Kidney (tissue), 14 donors: ENCODE results near the gene SYT1. TPM values are rescaled to one million over a fixed set of nuclear protein-coding genes. Genes with fewer than 3 reads are reported as not detected.

Source experiments
- DNase-seq, 5 donors: peaks; one replicate each; pipeline ENCODE4 v3.0.0-alpha.2; 2013 to 2020
- FAIRE-seq: peaks from 2 replicates; lab custom pipeline; 2012; peaks lifted over from hg19 to GRCh38; lab: Jason Lieb, UNC
- H3K27ac ChIP-seq, 2 donors: one replicate each; pipeline ENCODE4 v1.7.0; 2013; ENCODE audit warnings: low read depth in 2 of 2, low read length in 2 of 2, inconsistent platforms in 1 of 2
- H3K27me3 ChIP-seq: one replicate; pipeline ENCODE4 v1.7.1; 2013; ENCODE audit warnings: low read length, inconsistent platforms; ENCODE audit not compliant: control insufficient read depth, insufficient read depth
- H3K36me3 ChIP-seq, 3 donors: one replicate each; pipeline versions ENCODE4 v1.7.0 to v1.7.1; 2013; ENCODE audit warnings: low read length in 3 of 3, control low read depth in 1 of 3, inconsistent platforms in 1 of 3; ENCODE audit not compliant: insufficient read depth in 3 of 3, control insufficient read depth in 2 of 3
- H3K4me1 ChIP-seq, 3 donors: one replicate each; pipeline versions ENCODE4 v1.7.0 to v1.7.1; 2013; ENCODE audit warnings: low read length in 3 of 3, inconsistent platforms in 1 of 3, low read depth in 1 of 3; ENCODE audit not compliant: control insufficient read depth in 2 of 3, insufficient read depth in 2 of 3
- H3K4me3 ChIP-seq, 3 donors: one replicate each; pipeline versions ENCODE4 v1.7.0 to v1.8.1; 2013; ENCODE audit warnings: low read length in 3 of 3, control low read depth in 1 of 3, inconsistent platforms in 1 of 3
- H3K9ac ChIP-seq, 3 donors: one replicate each; pipeline versions ENCODE4 v1.7.0 to v1.7.1; 2013; ENCODE audit warnings: low read length in 3 of 3, control low read depth in 1 of 3, inconsistent platforms in 1 of 3
- H3K9me3 ChIP-seq, 3 donors: one replicate each; pipeline versions ENCODE4 v1.7.0 to v1.7.1; 2013; ENCODE audit warnings: low read length in 3 of 3, control low read depth in 1 of 3, inconsistent platforms in 1 of 3; ENCODE audit not compliant: control insufficient read depth in 2 of 3, insufficient read depth in 1 of 3
- intact Hi-C: fragments of 100-400 bp; cut with DNase I; formaldehyde crosslinking; loops from one replicate; pipeline ENCODE4 v1.11.1; 2022
- polyA plus RNA-seq: library from polyadenylated mRNA; stranded (reverse); fragments of 350-450 nt; fragmentation: Illumina TruSeq; extraction: RNeasy Lipid Tissue Mini Kit (QIAGEN cat#74804); gene quantifications from one replicate; pipeline ENCODE4 v1.2.3, GENCODE V29; 2014; ENCODE audit warnings: low read depth, low replicate concordance; ENCODE audit not compliant: insufficient read depth
- total RNA-seq: library from RNA; stranded (reverse); fragmentation: NEBNext Ultra II Directional; extraction: Animal tissue kit (Norgen Biotek cat#: 25700); gene quantifications from one replicate; pipeline ENCODE4 v1.2.1, GENCODE V29; 2021
- TF ChIP-seq, protein P1 (sequence below): IDR thresholded peaks from 3 replicates; pipeline ENCODE4 v1.5.1; 2012; ENCODE audit warnings: mild to moderate bottlenecking, moderate library complexity, borderline replicate concordance; ENCODE audit not compliant: insufficient read depth; ENCODE audit errors: extremely low read depth
- donor health status: control.
- donor health status: control.
- donor health status: control.
- donor health status: control.
- donor health status: control.
- donor health status: DM: yes; HTN: yes; CAD: no.
- donor health status: Normal renal cell carcinoma (clear cell type).

Gene SYT1
- total and polyA plus RNA-seq, 2 donors from 2014 or later: 0.69 to 1.2 TPM

DNA sequence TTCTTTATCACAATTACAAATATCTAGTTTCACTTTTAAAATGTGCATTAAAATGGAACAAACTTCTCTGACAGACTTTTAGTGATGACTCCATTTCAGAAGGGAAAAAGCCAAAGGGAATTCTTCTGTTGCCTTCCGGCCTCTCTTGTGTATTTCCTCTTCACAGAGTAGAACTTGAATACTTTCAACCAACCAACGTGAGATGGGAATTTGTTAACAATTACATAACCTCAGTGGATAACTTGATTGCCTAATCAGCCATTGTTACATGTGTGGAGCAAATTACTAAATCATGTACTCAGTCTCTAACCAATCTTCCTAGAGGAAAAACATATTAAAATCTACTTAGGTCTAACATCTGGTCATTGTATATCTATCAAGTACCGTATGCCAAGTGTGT lies 291.1 kb downstream of the SYT1 start:
- no peaks in the 10 kb centered on the region for H3K9me3 ChIP-seq
- no peak overlapping the region for H3K27ac ChIP-seq
- intact Hi-C loops: no loop called here
- DNase-seq: no peak
- no peak overlapping the region for H3K9ac ChIP-seq
- no peaks in the 10 kb centered on the region for H3K36me3 ChIP-seq
- no peak for FAIRE-seq
- no peaks in the 10 kb centered on the region for H3K4me1 ChIP-seq
- TF ChIP-seq, protein P1, sequence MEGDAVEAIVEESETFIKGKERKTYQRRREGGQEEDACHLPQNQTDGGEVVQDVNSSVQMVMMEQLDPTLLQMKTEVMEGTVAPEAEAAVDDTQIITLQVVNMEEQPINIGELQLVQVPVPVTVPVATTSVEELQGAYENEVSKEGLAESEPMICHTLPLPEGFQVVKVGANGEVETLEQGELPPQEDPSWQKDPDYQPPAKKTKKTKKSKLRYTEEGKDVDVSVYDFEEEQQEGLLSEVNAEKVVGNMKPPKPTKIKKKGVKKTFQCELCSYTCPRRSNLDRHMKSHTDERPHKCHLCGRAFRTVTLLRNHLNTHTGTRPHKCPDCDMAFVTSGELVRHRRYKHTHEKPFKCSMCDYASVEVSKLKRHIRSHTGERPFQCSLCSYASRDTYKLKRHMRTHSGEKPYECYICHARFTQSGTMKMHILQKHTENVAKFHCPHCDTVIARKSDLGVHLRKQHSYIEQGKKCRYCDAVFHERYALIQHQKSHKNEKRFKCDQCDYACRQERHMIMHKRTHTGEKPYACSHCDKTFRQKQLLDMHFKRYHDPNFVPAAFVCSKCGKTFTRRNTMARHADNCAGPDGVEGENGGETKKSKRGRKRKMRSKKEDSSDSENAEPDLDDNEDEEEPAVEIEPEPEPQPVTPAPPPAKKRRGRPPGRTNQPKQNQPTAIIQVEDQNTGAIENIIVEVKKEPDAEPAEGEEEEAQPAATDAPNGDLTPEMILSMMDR: no peak
- H3K27me3 ChIP-seq: no peaks in the 10 kb centered on the region
- no peak overlapping the region for H3K4me3 ChIP-seq

DNA sequence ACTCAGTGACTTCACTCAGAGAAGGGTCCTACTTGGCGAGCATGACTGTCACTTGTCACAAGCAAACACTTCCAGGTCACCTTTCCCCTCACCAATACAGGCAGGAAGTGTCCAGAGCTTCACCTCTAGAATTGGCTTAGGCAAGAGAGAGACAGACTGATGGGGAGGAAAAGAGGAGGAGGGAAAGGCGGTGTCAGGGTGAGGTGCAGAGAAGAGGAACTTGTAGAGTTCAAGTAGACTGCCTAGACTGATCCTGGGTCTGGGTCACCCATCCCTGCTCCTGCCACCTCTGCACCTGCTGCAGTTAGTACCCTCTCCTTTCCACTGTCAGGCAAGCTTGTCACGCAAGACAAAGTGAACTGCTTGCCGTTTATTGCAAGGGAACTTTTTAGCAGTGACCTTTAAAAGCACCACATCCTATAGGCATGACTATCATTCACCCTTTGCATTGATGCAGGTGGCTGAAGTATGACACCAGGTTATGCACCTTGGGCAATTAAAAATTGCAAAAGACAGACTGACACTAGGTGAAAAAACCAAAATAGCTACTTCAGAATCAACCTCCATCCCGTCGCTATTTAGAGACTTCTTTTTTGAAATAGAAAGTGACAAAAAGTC lies 292.4 kb downstream of the SYT1 start:
- H3K36me3 ChIP-seq: no peaks in the 10 kb centered on the region
- no peak for FAIRE-seq
- intact Hi-C loops: no loop called here
- H3K9me3 ChIP-seq: no peaks in the 10 kb centered on the region
- no peak overlapping the region for H3K4me3 ChIP-seq
- DNase-seq: no peak
- H3K4me1 ChIP-seq: no peaks in the 10 kb centered on the region
- H3K9ac ChIP-seq: no peak overlapping the region
- TF ChIP-seq, protein P1: no peak
- H3K27me3 ChIP-seq: no peaks in the 10 kb centered on the region
- H3K27ac ChIP-seq: no peak overlapping the region

DNA sequence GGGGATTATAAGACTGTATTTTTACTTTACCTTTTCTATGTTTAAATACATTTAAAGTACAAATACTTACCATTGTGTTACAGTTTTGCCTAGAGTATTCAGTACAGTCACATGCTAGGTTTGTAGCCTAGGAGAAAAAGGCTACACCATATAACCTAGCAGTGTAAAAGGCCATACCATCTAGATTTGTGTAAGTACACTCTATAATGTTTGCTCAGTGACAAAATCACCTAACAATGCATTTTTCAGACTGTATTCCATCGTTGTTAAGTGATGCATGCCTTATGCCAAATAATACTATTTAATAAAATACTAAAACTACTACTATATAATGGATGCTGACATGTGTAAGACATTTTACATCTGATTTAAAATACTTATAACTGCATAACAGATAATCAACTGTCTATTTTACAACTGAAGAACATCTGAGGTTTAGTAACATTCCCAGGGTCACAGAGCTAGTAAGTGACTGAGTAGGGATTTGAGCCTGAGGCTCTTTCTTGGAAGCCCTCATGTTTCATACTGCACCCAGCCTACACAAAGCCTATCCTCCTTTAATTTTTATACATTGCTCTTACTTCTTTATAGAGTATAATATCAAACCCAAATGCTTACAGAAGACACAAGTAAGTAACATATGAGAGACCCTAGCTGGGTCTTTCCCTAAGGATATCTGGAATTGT lies 296.8 kb downstream of the SYT1 start:
- TF ChIP-seq, protein P1: no peak
- FAIRE-seq: no peak
- Histone ChIP-seq H3K4me3 (no peak overlapping the region), H3K27me3 (no peaks in the 10 kb centered on the region), H3K9ac (no peak overlapping the region), H3K36me3 (no peaks in the 10 kb centered on the region), H3K9me3 (no peaks in the 10 kb centered on the region), H3K27ac (no peak overlapping the region), H3K4me1 (no peaks in the 10 kb centered on the region)
- intact Hi-C loops: no loop called here
- DNase-seq: no peak
